ENCODE measurements around the gene PRKAR1B.

Gene PRKAR1B

DNA sequence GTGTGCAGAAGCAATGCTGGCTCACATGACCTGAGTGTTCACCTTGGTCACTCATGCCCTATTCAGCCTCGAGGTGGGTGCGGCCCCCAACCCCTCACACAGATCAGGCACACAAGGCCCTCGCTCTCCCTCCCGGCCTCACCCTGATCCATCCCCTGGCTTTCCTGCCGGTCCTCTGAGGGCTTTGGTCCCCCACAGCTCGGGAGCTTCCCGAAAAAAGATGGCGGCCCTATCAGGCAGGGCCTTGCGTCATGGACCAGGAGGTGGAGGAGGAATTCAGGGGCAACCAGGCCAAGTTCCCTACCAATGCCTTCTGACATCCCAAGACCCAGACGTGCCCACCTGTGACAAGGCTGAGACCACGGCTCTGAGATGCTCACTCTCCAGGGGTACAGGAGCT lies 44.3 kb downstream of the PRKAR1B start:
- no peak for DNase-seq (ENCODE audit: low spot score)
- TF ChIP-seq, protein P1, sequence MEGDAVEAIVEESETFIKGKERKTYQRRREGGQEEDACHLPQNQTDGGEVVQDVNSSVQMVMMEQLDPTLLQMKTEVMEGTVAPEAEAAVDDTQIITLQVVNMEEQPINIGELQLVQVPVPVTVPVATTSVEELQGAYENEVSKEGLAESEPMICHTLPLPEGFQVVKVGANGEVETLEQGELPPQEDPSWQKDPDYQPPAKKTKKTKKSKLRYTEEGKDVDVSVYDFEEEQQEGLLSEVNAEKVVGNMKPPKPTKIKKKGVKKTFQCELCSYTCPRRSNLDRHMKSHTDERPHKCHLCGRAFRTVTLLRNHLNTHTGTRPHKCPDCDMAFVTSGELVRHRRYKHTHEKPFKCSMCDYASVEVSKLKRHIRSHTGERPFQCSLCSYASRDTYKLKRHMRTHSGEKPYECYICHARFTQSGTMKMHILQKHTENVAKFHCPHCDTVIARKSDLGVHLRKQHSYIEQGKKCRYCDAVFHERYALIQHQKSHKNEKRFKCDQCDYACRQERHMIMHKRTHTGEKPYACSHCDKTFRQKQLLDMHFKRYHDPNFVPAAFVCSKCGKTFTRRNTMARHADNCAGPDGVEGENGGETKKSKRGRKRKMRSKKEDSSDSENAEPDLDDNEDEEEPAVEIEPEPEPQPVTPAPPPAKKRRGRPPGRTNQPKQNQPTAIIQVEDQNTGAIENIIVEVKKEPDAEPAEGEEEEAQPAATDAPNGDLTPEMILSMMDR (IDR thresholded peaks at IDR 0.05) = no peak
- Histone ChIP-seq H3K4me3 (no peak overlapping the region), H3K27ac (no peak overlapping the region)

DNA sequence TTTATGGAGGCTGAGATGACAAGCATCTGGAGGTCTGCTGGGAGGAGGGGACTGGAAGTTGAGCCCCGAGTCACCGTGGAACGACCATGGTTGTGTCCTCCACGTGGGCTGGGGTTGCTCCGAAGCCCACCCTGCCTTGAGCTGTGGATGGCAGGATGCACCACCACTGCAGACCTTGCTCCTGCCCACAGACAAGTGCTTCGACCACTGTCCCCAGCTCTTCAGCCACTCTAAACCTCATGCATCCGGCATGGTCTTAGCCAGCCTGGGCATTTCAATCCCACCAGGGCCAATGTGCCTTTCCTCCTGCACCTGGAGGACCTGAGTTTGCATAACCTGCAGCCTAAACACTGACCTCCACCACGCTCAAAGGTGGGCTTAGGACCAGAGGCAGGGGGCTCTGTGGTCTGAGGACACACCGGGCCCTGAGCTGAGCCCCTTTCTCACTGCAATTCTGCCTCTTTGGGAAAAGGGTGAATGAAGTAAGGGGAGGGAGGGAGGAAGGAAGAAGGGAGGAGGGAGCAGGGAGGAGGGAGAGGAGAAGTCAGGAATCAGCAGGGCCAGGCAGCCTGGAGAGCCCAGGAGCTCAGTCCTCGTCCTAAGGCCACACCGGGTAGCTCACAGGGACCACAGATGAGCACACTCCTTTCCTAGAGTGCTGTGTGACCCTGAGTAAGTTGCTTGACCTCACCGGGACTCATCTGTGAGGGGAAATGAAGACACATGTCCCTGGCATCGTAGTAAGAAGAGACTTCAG lies 45.4 kb downstream of the PRKAR1B start:
- no peak overlapping the region for H3K4me3 ChIP-seq
- H3K27ac ChIP-seq = no peak overlapping the region
- TF ChIP-seq, protein P1 (IDR thresholded peaks at IDR 0.05) = no peak
- peak; percentile 45 for DNase-seq (ENCODE audit: low spot score)

DNA sequence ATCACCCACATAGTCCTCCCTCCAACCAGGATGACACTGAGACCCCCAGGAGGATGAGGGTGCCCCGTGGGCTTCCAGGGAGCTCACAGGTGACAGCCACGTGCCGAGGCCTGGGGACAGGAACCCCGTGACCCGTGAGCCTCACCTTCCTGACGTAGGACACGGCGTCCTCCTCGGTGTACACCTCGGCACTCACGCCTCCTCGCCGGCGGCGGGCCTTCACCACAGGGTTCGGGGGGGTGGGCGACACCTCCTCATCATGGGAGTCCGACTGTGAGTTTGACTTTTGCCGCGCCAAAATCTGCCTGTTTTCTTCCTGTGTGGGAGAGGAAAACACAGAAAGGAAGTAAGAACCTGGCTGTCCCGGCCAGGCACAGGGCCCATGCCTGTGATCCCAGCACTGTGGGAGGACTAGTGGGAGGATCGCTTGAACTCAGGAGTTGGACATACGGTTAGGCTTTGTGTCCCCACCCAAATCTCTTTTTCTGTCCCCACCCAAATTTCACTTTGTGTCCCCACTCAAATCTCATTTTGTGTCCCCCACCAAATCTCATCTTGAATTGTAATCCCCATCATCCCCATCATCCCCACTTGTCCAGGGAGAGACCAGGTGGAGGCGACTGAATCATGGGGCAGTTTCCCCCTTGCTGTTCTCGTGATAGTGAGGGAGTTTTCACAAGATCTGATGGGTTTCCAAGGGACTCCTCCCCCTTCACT lies 46.5 kb downstream of the PRKAR1B start:
- H3K27ac ChIP-seq = no peak overlapping the region
- TF ChIP-seq, protein P1 (IDR thresholded peaks at IDR 0.05) = no peak
- peak; percentile 40 for DNase-seq (ENCODE audit: low spot score)
- H3K4me3 ChIP-seq = no peak overlapping the region

DNA sequence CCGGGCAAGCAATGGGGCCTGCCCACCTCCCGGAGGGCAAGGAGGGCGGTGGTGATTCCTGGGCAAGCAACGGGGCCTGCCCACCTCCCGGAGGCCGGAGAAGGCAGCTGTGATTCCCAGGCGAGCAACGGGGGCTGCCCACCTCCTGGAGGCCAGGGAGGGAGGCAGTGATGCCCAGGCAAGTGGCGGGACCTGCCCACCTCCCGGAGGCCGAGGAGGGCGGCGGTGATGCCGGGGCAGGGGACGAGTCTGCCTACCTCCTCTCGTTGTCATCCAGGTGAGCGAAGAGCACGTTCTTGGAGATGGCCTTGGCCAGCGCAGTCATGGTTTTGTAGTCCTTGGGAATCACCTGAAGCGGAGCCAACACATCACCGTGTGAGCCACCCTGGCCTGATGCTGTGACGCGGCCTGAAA lies 50.1 kb downstream of the PRKAR1B start:
- TF ChIP-seq, protein P1 (IDR thresholded peaks at IDR 0.05) = no peak
- DNase-seq (ENCODE audit: low spot score) = no peak
- Histone ChIP-seq H3K27ac (no peak overlapping the region), H3K4me3 (no peak overlapping the region)

DNA sequence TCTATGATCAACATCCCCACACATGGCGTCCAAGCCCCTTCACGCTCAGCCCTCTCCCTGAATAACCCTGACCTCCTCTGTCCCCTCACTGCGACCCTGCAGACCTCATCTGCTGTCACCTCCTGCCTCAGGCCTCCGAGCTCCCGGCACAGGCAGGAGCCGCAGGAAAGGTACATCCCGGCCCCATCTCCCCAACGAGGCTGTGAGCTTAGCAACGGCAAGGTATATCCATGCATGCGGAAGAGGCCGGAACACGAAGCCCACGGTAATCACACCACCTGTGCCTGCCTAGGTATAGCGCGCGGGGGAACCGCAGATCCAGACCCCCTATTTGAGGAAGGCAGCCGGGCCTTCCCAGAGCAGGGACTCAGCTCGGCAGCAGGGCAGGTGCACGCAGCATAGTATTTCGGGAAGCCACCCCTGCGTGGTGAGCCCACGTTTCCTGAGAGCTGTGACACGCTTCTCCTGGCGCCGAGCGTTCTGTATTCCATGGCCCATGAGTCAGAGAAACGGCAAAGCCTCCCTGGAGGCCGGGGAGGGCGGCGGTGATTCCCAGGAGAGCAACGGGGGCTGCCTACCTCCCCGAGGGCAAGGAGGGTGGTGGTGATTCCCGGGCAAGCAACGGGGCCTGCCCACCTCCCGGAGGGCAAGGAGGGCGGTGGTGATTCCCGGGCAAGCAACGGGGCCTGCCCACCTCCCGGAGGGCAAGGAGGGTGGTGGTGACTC lies 50.7 kb downstream of the PRKAR1B start:
- TF ChIP-seq, protein P1 (IDR thresholded peaks at IDR 0.05) = no peak
- Histone ChIP-seq H3K27ac (no peak overlapping the region), H3K4me3 (no peak overlapping the region)
- no peak for DNase-seq (ENCODE audit: low spot score)

DNA sequence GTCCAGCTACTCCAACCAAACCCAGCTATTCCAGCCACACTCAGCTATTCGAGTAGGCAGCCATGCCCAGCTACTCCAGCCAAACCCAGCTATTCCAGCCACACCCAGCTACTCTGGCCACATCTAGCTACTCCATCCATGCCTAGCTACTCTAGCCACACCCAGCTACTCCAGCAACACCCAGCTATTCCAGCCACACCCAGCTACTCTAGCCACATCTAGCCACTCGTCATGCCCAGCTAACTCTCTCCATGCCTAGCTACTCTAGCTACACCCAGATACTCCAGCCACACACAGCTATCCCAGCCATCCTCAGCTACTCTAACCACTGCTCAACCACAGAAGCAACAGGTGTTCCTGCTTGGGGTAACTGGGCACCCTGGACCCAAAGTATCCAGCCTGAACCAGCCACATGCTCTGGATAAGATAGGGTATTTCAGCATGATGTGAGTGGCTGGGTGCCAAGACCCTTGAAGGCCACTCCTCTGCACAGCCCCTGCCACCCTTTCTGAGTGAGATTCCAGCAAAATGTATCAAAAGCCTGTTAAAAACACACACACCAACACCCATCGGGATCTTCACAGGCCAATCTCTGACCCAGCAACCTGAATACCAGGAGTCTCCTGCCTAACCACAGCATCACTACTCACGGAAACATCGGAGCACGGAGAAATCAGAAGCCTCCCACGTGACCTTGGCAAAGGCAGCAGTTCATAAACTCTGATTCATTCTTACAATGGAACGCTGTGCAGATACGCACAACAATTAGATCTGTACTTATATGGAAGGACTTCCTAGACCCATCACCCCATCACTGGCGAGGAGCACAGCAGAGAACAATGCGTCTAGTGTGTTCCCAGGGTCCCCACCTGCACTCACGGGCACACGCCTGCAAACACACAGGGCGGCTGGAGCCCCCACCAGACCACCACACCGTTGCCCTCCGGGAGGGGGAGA lies 52.3 kb downstream of the PRKAR1B start:
- TF ChIP-seq, protein P1 (IDR thresholded peaks at IDR 0.05) = no peak
- no peak overlapping the region for H3K27ac ChIP-seq
- no peak for DNase-seq (ENCODE audit: low spot score)
- no peak overlapping the region for H3K4me3 ChIP-seq
